Endothelial cell of umbilical vein (primary cell): ENCODE data around the gene TGFA. TPM values are rescaled to one million over a fixed set of nuclear protein-coding genes. Genes with fewer than 3 reads are reported as not detected.

Experiments used
- BruUV-seq: library from RNA; stranded (reverse); fragments of 400-500 nt; replicated peaks from 2 replicates; lab custom pipeline; 2021; lab: Mats Ljungman, UMichigan
- CTCF ChIA-PET: fragments of 300-600, 350-600 bp; sonication (Branson Sonifier 250); formaldehyde crosslinking; loops from one replicate; lab custom pipeline; 2021; ENCODE audit warnings: antibody characterized with exemption, inconsistent platforms; lab: Charles Lee
- POLR2A ChIA-PET: fragments of 300-600, 350-600 bp; sonication (Branson Sonifier 250); formaldehyde crosslinking; loops from one replicate; lab custom pipeline; 2021; ENCODE audit warnings: antibody characterized with exemption, inconsistent platforms; lab: Charles Lee
- DNase-seq: peaks from one replicate; pipeline ENCODE4 v3.0.0-alpha.2; 2011; ENCODE audit warnings: low read depth, low spot score
- FAIRE-seq: peaks from 2 replicates; lab custom pipeline; 2011; peaks lifted over from hg19 to GRCh38; lab: Jason Lieb, UNC
- H2AFZ ChIP-seq: 2 replicates; pipeline ENCODE4 v1.6.0; 2012; ENCODE audit warnings: low read depth, low read length, control low read depth, inconsistent platforms
- H3K27ac ChIP-seq: 2 replicates; pipeline ENCODE4 v1.5.1; 2011; ENCODE audit warnings: low read depth, mild to moderate bottlenecking, control low read depth, low read length, moderate library complexity; ENCODE audit not compliant: insufficient read depth
- H3K27me3 ChIP-seq, 2 experiments: 2 replicates each; pipeline versions ENCODE4 v1.6.0 to v1.6.1; 2011; ENCODE audit warnings: low read length in 2 of 2, mixed read lengths in 1 of 2; ENCODE audit not compliant: control insufficient read depth in 2 of 2, insufficient read depth in 2 of 2
- H3K36me3 ChIP-seq, 2 experiments: 2 replicates in 1 of 2; 3 replicates in 1 of 2; pipeline ENCODE4 v1.5.1; 2011; ENCODE audit warnings: low read length in 2 of 2, mild to moderate bottlenecking in 1 of 2, moderate library complexity in 1 of 2; ENCODE audit not compliant: control insufficient read depth in 2 of 2, insufficient read depth in 2 of 2; ENCODE audit errors: extremely low read depth in 1 of 2
- H3K4me1 ChIP-seq: 3 replicates; pipeline ENCODE4 v1.5.1; 2011; ENCODE audit warnings: mild to moderate bottlenecking, low read length; ENCODE audit not compliant: control insufficient read depth, insufficient read depth; ENCODE audit errors: extremely low read depth
- H3K4me2 ChIP-seq: 2 replicates; pipeline ENCODE4 v1.6.1; 2011; ENCODE audit warnings: low read length, control low read depth, mixed read lengths; ENCODE audit not compliant: insufficient read depth
- H3K4me3 ChIP-seq, 3 experiments: fragments of 200-600 bp in 1 of 3; sonication (generic), shearing (Covaris generic) in 1 of 3; replicated peaks in 1 of 3; 2 replicates each; pipeline ENCODE4 v1.5.1; 2011 to 2016; ENCODE audit warnings: control low read depth in 3 of 3, low read length in 3 of 3, mild to moderate bottlenecking in 2 of 3, inconsistent platforms in 1 of 3, low read depth in 1 of 3, moderate library complexity in 1 of 3; ENCODE audit not compliant: insufficient read depth in 1 of 3
- H3K79me2 ChIP-seq: 2 replicates; pipeline ENCODE4 v1.6.0; 2012; ENCODE audit warnings: low read length, inconsistent platforms; ENCODE audit not compliant: control insufficient read depth, insufficient read depth
- H3K9ac ChIP-seq: replicated peaks from 2 replicates; pipeline ENCODE3; 2011; ENCODE audit warnings: low read length, control low read depth; ENCODE audit not compliant: insufficient read depth; ENCODE audit errors: extremely low read depth
- H3K9me1 ChIP-seq: replicated peaks from 3 replicates; pipeline ENCODE4 v1.6.0; 2011; ENCODE audit warnings: mild to moderate bottlenecking, low read length; ENCODE audit not compliant: control insufficient read depth, insufficient read depth; ENCODE audit errors: extremely low read depth
- H3K9me3 ChIP-seq: replicated peaks from 2 replicates; pipeline ENCODE4 v1.5.1; 2012; ENCODE audit warnings: low read length, inconsistent platforms; ENCODE audit not compliant: control insufficient read depth, insufficient read depth
- H4K20me1 ChIP-seq: replicated peaks from 2 replicates; pipeline ENCODE3; 2011; ENCODE audit warnings: mild to moderate bottlenecking, low read length; ENCODE audit not compliant: control insufficient read depth, insufficient read depth; ENCODE audit errors: extremely low read depth
- CTCF ChIP-seq, 2 donors: IDR thresholded peaks; 1 replicate in 1 of 2; 2 replicates in 1 of 2; pipeline ENCODE4 v1.5.1; 2011; ENCODE audit warnings: low read length in 2 of 2, mild to moderate bottlenecking in 2 of 2, moderate library complexity in 2 of 2, control low read depth in 1 of 2, inconsistent platforms in 1 of 2, low read depth in 1 of 2; ENCODE audit not compliant: insufficient read depth in 1 of 2; ENCODE audit errors: extremely low read depth in 1 of 2
- EZH2 ChIP-seq: IDR thresholded peaks from 2 replicates; pipeline ENCODE4 v1.6.1; 2012; ENCODE audit warnings: borderline replicate concordance, low read depth, mild to moderate bottlenecking, moderate library complexity, low read length, inconsistent platforms; ENCODE audit not compliant: severe bottlenecking
- FOS ChIP-seq: IDR thresholded peaks from 2 replicates; pipeline ENCODE4 v1.6.1; 2011; ENCODE audit warnings: mild to moderate bottlenecking, low read length, moderate library complexity, borderline replicate concordance; ENCODE audit not compliant: insufficient read depth
- GATA2 ChIP-seq: IDR thresholded peaks from 2 replicates; pipeline ENCODE4 v1.7.0; 2011; ENCODE audit warnings: low read depth, mild to moderate bottlenecking, moderate library complexity, mixed read lengths, low read length; ENCODE audit not compliant: insufficient read length, insufficient read depth
- JUN ChIP-seq: IDR thresholded peaks from 2 replicates; pipeline ENCODE4 v1.6.1; 2011; ENCODE audit warnings: borderline replicate concordance, low read depth; ENCODE audit not compliant: insufficient read length, insufficient read depth
- MAX ChIP-seq: IDR thresholded peaks from 2 replicates; pipeline ENCODE4 v1.6.1; 2011; ENCODE audit not compliant: insufficient read depth, insufficient read length
- MYC ChIP-seq: IDR thresholded peaks from one replicate; pipeline ENCODE4 v1.6.1; 2011; ENCODE audit warnings: mild to moderate bottlenecking, low read depth, low read length
- POLR2A ChIP-seq: IDR thresholded peaks from 2 replicates; pipeline ENCODE4 v1.6.1; 2012; ENCODE audit warnings: low read depth, mild to moderate bottlenecking, control low read depth, low read length
- POLR2AphosphoS5 ChIP-seq: IDR thresholded peaks from 2 replicates; pipeline ENCODE4 v1.6.1; 2012; ENCODE audit warnings: low read depth, mild to moderate bottlenecking, control low read depth, low read length, moderate library complexity; ENCODE audit not compliant: insufficient read depth
- dilution Hi-C: fragments of 300-500 bp; cut with MboI; formaldehyde crosslinking; loops from one replicate; pipeline ENCODE4 v1.15.0; 2019; ENCODE audit warnings: low sequenced_read_pairs; ENCODE audit not compliant: extremely low pct_ligation_motif_present
- intact Hi-C: fragments of 100-400 bp; cut with micrococcal nuclease; formaldehyde crosslinking; loops from one replicate; pipeline ENCODE4 v1.10.0; 2022
- polyA plus RNA-seq, 4 experiments: library from polyadenylated mRNA; depleted of rRNA in 3 of 4; stranded (reverse) in 3 of 4; unstranded in 1 of 4; fragments of >200 nt; gene quantifications; 2 replicates each; pipeline versions ENCODE4 v1.2.1 to v1.2.3, GENCODE V29; 2011 to 2012; ENCODE audit warnings: missing spikeins in 1 of 4
- total RNA-seq: library from RNA; stranded (reverse); gene quantifications from 2 replicates; pipeline ENCODE4 v1.2.3, GENCODE V29; 2021

TGFA gene
- total and polyA plus RNA-seq, 2 donors (not counting 3 experiments of a cell fraction or from before 2014, with no cell fraction given), result 0.22 to 0.32 TPM

GRCh38 chr2:70558195-70558808 lies 4.7 kb upstream of the TGFA start:
- no peak overlapping the region for H2AFZ ChIP-seq
- H3K9me1 ChIP-seq, result no peaks in the 10 kb centered on the region
- no peaks in the 10 kb centered on the region for H3K36me3 ChIP-seq
- H3K79me2 ChIP-seq, result no peaks in the 10 kb centered on the region
- H3K4me3 ChIP-seq, result no peak overlapping the region
- no peak overlapping the region for H3K9ac ChIP-seq
- peaks cover 20 to 23% of the 10 kb centered on the region in 2 experiments for H3K27me3 ChIP-seq
- dilution Hi-C loops, result no loop called here
- no peak for FAIRE-seq
- POLR2A ChIA-PET, result interaction anchor here (0.6 kb wide), 1 partner anchor 51 kb away, joined by 3 read pairs; no protein-coding TSS in a partner anchor
- TF ChIP-seq JUN (no peak), POLR2AphosphoS5 (no peak), MYC (no peak), FOS (no peak), CTCF (IDR thresholded peaks at IDR 0.05; ENCODE audit: extremely low read depth in 1 of 2, insufficient read depth in 1 of 2, low read depth in 1 of 2, low read length in 2 of 2) (no peak), GATA2 (no peak), MAX (no peak), EZH2 (no peak), POLR2A (no peak)
- H4K20me1 ChIP-seq, result no peaks in the 10 kb centered on the region
- no peak overlapping the region for H3K4me2 ChIP-seq
- no peaks in the 10 kb centered on the region for H3K9me3 ChIP-seq
- intact Hi-C loops, result no loop called here
- BruUV-seq, result no TSS peak
- H3K4me1 ChIP-seq, result peaks cover 7% of the 10 kb centered on the region
- CTCF ChIA-PET, result interaction anchor here (0.9 to 5.4 kb wide), 4 partner anchors 11 to 254 kb away, joined by 3 to 41 read pairs (median 5); no protein-coding TSS in a partner anchor
- DNase-seq, result no peak
- no peak overlapping the region for H3K27ac ChIP-seq
